ENCODE measurements around the gene CLTC.
"Not testable (repeated sequence)": the region's sequence is repeated elsewhere in the genome, so short reads cannot be mapped to it uniquely, and the experiment has no call there.

CLTC gene

GRCh38 chr17:59619298-59620063, at the start of gene CLTC:
Gene CLTC (plus strand): TSS chr17:59619895. CDS start chr17:59620132, 237 bp downstream.
- FAIRE-seq: peak; percentile 33

DNA sequence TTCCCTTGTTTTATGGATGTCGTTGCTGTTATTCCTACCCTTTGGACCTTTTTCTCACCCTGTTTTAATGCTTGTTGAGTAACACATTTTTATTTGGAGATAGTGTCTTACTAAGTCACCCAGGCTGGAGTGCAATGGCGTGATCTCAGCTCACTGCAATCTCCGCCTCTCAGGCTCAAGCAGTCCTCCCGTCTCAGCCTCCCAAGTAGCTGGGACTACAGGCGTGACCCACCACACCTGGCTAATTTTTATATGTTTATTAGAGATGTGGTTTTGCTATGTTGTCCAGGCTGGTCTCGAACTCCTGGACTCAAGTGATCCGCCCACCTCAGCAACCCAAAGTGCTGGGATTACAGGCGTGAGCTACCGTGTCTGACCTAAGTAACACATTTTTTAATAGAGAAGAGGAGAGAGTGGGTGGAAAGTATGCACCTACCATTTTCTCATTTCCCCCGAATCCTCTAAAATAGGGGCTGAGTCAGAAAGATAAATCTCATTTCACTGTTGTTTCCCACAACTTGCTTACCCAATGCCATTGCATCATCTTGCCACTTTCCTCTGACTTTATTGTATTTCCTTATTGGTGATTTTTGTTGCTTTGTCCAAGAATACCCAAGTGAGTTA, 47.3 kb upstream of the CLTC start:
- FAIRE-seq: no peak

GRCh38 chr17:59584168-59584567, 35.5 kb upstream of the CLTC start:
- not testable (repeated sequence) for FAIRE-seq

- FAIRE-seq: no peak
These were observed 19.5 kb upstream of the CLTC start for GRCh38 chr17:59600169-59600568.

GRCh38 chr17:59601130-59601529, 18.6 kb upstream of the CLTC start:
- FAIRE-seq: no peak

DNA sequence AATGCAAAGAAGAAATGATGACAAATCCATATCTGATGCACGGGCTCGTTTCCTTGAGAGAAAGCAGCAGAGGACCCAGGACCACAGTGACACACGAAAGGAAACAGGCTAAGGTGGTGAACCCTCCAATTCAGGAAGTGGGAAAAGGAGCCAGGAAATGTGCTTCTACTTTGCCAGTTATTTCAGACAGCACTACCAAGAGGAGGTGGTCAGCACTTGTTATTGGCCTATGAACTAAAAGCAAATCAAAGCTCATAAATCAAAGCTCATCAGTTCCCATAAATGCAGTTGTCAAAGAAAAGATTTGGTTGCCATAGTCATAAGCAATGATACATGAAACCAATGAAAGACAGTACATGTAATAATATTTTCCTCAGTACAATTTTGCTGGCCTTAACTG, 12.6 kb upstream of the CLTC start:
- FAIRE-seq: no peak

- FAIRE-seq: no peak
These were observed 11.8 kb upstream of the CLTC start for GRCh38 chr17:59607817-59608403.

DNA sequence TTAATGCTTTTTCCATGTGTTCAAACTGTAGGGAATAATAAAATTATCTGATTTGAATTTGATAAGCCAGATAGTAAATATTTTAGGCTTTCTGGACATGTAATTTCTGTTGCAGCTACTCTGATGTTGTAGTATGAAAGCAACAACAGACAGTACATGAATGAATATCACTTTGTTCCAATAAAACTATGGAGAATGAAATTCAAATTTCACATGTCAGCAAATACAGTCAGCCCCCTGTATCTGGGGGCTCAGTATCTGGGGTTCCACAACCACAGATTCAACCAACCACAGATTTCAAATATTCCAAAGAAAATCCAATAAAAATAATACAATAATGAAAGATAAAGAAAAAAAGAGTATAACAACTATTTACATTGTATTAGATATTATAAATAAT, 8.2 kb upstream of the CLTC start:
- FAIRE-seq: no peak

DNA sequence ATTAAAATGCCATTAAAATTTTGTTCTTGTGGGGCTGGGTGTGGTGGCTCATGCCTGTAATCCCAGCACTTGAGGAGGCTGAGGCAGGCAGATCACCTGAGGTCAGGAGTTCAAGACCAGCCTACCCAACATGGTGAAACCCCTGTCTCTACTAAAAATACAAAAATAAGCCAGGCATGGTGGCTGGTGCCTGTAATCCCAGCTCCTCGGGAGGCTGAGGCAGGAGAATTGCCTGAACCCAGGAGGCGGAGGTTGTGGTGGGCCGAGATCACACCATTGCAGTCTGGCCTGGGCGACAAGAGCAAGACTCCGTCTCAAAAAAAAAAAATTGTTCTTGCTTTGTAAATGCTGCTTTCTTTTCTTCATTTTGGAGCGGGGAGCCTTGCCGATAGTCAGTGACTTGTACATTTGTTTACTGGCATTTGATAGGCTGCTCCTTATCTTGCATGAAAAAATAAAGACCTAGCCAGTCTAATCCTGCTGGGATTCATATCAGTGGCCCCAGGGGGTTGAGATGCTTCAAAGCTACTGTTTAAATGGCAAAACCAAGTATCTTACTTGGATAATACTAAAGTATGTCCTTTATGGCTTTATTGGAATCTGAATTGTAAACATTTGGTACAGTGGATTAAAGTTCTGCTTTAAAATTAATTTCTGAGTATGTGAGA, 3.3 kb upstream of the CLTC start:
- FAIRE-seq: no peak

GRCh38 chr17:59617156-59617732, 2.5 kb upstream of the CLTC start:
- FAIRE-seq: no peak

GRCh38 chr17:59619035-59619297, 729 bp upstream of the CLTC start:
- no peak for FAIRE-seq

GRCh38 chr17:59620064-59620359, 317 bp downstream of the CLTC start:
- FAIRE-seq: no peak

GRCh38 chr17:59620518-59621259, 994 bp downstream of the CLTC start:
- no peak for FAIRE-seq

DNA sequence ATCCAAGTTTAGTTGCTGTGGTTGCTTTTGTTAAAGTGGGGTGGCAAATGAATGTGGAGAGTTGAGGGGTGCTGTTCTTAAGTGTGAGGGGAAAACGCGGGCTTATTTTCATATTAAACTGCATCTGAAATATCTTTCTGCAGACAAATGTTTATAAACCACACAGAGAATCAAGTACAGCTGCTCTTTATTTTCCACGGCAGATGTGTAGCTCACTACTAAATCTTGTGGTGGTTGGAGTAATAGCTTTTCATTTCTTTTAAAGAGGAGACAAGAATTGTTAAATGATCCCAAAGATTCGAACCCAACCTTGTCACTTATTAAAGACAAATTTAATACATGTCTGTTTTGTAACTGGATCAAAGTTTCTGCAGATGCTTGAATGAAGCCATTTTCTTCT, 2.1 kb downstream of the CLTC start:
- no peak for FAIRE-seq

DNA sequence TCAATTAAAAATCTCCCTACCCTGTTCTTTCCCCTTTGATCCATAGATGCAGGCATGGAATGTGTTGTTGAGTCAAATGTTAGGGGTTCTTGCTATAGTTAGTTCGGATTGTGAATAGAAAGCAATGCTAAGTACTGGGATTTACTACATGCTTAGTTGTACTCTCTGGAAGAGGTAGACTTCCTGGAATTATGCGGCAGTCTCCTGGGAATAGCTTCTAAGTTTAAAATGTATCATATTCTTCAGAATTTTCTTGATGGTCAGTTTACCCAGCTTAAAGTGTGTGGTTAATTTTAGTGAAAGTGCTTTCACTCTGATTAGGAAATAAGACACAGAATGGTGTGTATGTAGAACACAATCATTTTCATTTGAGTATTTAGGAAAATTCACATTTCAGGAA, 3.5 kb downstream of the CLTC start:
- no peak for FAIRE-seq

DNA sequence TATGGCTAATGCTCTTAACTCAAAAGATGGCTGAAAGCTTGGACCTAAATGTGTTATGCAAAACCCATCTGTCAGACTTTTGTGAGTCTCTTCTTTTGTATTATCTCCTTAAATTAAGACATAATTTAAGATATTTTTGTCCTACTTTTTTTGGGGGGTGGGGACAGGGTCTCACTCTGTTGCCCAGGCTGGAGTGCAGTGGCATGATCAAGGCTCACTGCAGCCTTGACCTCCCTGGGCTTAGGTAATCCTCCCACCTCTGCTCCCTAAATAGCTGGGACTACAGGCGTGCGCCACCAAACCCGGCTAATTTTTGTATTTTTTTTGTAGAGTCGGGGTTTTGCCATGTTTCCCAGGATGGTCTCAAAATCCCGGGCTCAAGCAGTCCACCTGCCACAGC, 7.1 kb downstream of the CLTC start:
- no peak for FAIRE-seq

DNA sequence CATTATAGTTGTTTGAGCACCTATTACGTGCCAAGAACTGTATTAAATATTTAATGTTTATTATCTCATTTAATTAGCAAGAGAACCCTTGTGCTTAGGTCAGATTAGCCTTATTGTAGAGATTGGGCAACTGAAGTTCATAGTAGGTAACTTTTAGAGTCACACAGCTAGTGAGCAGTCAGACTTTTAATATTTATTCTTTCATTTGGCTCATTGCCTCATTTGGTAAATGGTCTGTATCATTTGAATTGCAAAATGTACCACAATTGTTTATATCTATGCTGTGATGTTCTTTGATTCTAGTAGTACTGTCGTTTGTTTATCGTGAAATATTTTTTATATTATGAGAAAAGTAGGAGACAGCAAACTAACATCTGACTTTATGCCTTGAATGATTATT, 7.6 kb downstream of the CLTC start:
- no peak for FAIRE-seq

- FAIRE-seq: no peak
These were observed 8.1 kb downstream of the CLTC start for GRCh38 chr17:59627770-59628171.

DNA sequence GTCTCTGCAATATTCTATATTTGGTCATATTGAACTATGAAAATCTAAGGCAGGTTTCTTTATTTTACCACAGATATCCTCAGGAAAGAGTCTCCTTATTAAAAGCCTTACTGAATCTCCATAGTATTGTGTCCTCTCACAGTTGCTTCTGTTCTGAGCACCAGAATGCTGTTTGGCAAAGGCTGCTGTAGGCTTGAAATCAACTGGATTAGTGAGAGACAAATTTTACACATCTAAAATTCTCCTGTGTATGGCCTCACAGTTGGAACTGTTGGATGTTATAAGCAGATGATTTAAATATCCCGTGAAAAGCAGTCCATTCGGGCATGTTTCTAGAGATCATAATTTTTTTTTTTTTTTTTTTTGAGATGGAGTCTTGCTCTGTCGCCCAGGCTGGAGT, 9.5 kb downstream of the CLTC start:
- no peak for FAIRE-seq

GRCh38 chr17:59631276-59631675, 11.6 kb downstream of the CLTC start:
- no peak for FAIRE-seq

DNA sequence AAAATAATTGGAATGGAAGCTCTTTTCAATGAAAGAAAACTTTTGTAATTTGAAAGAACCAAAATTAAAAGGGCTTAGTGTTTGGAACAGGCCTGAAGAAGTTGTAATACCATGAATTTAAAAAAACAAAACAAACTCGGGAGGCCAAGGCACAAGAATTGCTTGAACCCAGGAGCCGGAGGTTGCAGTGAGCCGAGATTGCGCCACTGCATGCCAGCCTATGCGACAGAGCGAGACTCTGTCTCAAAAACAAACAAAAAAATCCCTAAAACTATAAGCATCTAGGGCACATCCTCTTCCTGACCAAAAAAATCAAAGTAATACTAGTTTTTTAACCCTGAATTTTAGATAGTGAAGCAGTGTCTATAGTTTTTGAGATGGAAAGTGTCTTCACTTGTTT, 12.7 kb downstream of the CLTC start:
- FAIRE-seq: no peak

DNA sequence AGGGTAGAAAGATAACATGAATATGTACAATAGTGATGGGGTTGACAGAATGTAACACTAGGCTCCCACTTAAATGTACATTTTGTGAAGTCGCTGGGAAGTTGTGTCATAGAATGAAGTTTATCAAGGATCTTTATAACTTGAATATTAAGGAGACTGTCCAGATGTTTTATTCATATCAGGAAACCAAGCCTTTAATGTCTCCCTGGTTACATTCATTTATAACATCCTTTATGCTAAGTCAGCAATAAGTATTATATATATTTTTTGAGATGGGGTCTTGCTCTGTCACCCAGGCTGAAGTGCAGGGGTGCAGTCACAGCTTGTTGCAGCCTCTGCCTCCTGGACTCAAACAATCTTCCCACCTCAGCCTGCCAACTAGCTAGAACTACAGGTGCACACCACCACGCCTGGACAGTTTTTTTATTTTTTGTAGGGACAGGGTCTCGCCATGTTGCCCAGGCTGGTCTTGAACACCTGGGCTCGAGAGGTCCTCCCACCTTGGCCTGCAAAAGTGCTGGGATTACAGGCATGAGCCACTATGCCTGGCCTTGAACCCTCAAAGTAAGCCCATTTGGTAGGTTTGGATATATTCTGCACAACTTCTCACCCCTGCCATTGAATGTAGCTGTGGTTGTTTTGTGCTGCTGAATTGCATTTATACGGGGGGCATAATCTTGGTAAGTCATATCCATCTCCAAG, 14.1 kb downstream of the CLTC start:
- FAIRE-seq: no peak
